OCI-LY7 (cell line): ENCODE data around the gene NR3C1.

ENCODE experiments used
- CTCF ChIP-seq: fragments of 200-600 bp; sonication (generic); conservative IDR thresholded peaks from 2 replicates; pipeline ENCODE4 v1.5.1; 2014; ENCODE audit warnings: mild to moderate bottlenecking, antibody characterized with exemption, low read length, moderate library complexity, mixed read lengths
- EZH2phosphoT487 ChIP-seq: fragments of 200-600 bp; sonication (generic); IDR thresholded peaks from 2 replicates; pipeline ENCODE4 v1.6.1; 2018; ENCODE audit warnings: low read depth, borderline replicate concordance, mild to moderate bottlenecking, mixed run types, antibody characterized with exemption, low read length, moderate library complexity, mixed read lengths

GRCh38 chr5:143428155-143428554 is 24.7 kb upstream of the NR3C1 start:
- no peak for TF ChIP-seq CTCF
- TF ChIP-seq EZH2phosphoT487 = no peak
